ENCODE data around the gene PERP.

DNA sequence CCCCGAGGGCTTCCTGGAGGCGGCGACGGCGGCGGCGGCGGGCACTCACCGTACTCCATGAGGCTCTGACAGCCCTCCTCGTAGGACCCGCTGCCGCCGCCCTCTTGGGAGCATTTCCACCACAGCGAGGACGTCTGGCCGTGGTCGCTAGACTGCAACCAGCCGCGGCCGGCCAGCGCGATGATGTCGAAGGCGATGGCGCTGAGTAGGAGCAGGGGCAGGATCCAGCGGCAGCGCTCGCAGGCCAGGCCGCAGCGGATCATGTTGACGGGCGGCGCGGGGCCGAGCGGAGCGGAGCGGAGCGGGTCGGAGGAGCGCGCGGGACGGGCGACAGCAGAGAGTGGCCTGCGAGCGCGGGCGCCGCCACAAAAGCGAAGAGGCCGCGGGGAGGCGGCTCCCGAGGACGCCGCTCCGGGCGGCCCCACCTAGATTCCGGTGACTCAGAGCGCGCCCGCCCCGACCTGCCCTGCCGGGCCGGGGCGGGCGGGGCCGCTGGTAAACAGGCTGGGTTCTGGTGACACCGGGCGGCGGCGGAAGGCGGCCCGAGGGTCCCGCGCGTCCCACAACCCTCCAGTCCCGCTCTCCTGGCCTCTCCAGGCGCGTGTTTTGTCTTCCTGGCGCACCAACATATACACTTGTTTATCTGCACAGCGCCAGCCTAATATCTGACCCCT is at the start of gene PERP:
- TF ChIP-seq, protein P1, sequence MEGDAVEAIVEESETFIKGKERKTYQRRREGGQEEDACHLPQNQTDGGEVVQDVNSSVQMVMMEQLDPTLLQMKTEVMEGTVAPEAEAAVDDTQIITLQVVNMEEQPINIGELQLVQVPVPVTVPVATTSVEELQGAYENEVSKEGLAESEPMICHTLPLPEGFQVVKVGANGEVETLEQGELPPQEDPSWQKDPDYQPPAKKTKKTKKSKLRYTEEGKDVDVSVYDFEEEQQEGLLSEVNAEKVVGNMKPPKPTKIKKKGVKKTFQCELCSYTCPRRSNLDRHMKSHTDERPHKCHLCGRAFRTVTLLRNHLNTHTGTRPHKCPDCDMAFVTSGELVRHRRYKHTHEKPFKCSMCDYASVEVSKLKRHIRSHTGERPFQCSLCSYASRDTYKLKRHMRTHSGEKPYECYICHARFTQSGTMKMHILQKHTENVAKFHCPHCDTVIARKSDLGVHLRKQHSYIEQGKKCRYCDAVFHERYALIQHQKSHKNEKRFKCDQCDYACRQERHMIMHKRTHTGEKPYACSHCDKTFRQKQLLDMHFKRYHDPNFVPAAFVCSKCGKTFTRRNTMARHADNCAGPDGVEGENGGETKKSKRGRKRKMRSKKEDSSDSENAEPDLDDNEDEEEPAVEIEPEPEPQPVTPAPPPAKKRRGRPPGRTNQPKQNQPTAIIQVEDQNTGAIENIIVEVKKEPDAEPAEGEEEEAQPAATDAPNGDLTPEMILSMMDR (IDR thresholded peaks at IDR 0.05; ENCODE audit: insufficient read depth, low read length, poor library complexity, severe bottlenecking) = no peak
- TF ChIP-seq EZH2phosphoT487 (conservative IDR thresholded peaks at IDR 0.05; ENCODE audit: low read length) = no peak; the same call in 1 of the 2 replicates

Data from SU-DHL-6 (cell line).